B cell (primary cell): ENCODE measurements around the gene ITPKB. TPM values are rescaled to one million over a fixed set of nuclear protein-coding genes. Genes with fewer than 3 reads are reported as not detected.

Experiments used
- ATAC-seq: fragments of 200-7000 bp; cut with Tn5 transposase; one replicate; pipeline ENCODE4 v1.10.0; 2021; ENCODE audit warnings: low read depth, mild to moderate bottlenecking, moderate number of reproducible peaks, moderate library complexity
- CTCF ChIA-PET: fragments of 350-600 bp; sonication (Branson Sonifier 250); formaldehyde crosslinking; loops from one replicate; lab custom pipeline; 2021; ENCODE audit warnings: antibody characterized with exemption, inconsistent platforms; lab: Charles Lee
- POLR2A ChIA-PET: fragments of 350-600 bp; sonication (Branson Sonifier 250); formaldehyde crosslinking; loops from one replicate; lab custom pipeline; 2021; ENCODE audit warnings: antibody characterized with exemption; lab: Charles Lee
- DNase-seq: peaks from one replicate; pipeline ENCODE4 v3.0.0; 2013
- H2AFZ ChIP-seq: 2 replicates; pipeline ENCODE4 v1.6.1; 2012; ENCODE audit warnings: mild to moderate bottlenecking, low read depth, low read length; ENCODE audit not compliant: insufficient read depth, poor library complexity, severe bottlenecking
- H3K27ac ChIP-seq, 2 donors: 1 replicate in 1 of 2; 2 replicates in 1 of 2; pipeline ENCODE4 v1.5.1; 2012 to 2013; ENCODE audit warnings: low read length in 2 of 2, mild to moderate bottlenecking in 2 of 2, moderate library complexity in 1 of 2
- H3K27me3 ChIP-seq, 4 experiments: fragments of 200-600 bp in 1 of 4; sonication (generic) in 1 of 4; replicated peaks in 1 of 4; 1 replicate in 2 of 4; 2 replicates in 2 of 4; pipeline versions ENCODE4 v1.6.1 to v1.7.0; 2013 to 2016; ENCODE audit warnings: low read length in 3 of 4, mild to moderate bottlenecking in 2 of 4, mixed read lengths in 1 of 4, moderate library complexity in 1 of 4; ENCODE audit not compliant: insufficient read depth in 4 of 4, control insufficient read depth in 3 of 4; ENCODE audit errors: control extremely low read depth in 1 of 4
- H3K36me3 ChIP-seq, 2 experiments: replicated peaks in 1 of 2; 1 replicate in 1 of 2; 2 replicates in 1 of 2; pipeline versions ENCODE4 v1.6.1 to v1.7.1; 2013; ENCODE audit warnings: low read length in 1 of 2; ENCODE audit not compliant: insufficient read depth in 2 of 2, control insufficient read depth in 1 of 2; ENCODE audit errors: control extremely low read depth in 1 of 2, extremely low read depth in 1 of 2
- H3K4me1 ChIP-seq, 2 donors: fragments of 200-600 bp in 1 of 2; sonication (generic) in 1 of 2; 1 replicate in 1 of 2; 2 replicates in 1 of 2; pipeline versions ENCODE4 v1.5.1 to v1.6.1; 2013 to 2017; ENCODE audit warnings: low read length in 2 of 2; ENCODE audit not compliant: control insufficient read depth in 2 of 2, insufficient read depth in 2 of 2
- H3K4me2 ChIP-seq: replicated peaks from 2 replicates; pipeline ENCODE3; 2012; ENCODE audit warnings: mild to moderate bottlenecking, low read depth, low read length; ENCODE audit not compliant: poor library complexity, severe bottlenecking
- H3K4me3 ChIP-seq, 5 experiments: fragments of 200-600 bp in 1 of 5; sonication (generic) in 1 of 5; 1 replicate in 3 of 5; 2 replicates in 2 of 5; pipeline versions ENCODE4 v1.5.1 to v1.7.0; 2011 to 2016; ENCODE audit warnings: low read length in 4 of 5, mild to moderate bottlenecking in 4 of 5, low read depth in 2 of 5, control low read depth in 1 of 5, moderate library complexity in 1 of 5; ENCODE audit not compliant: insufficient read depth in 1 of 5; ENCODE audit errors: control extremely low read depth in 1 of 5, extremely low read depth in 1 of 5
- H3K79me2 ChIP-seq: fragments of 200-600 bp; sonication (generic); one replicate; pipeline ENCODE4 v1.6.0; 2016; ENCODE audit warnings: low read length; ENCODE audit not compliant: control insufficient read depth, insufficient read depth
- H3K9ac ChIP-seq: fragments of 200-600 bp; sonication (generic); 2 replicates; pipeline ENCODE4 v1.6.1; 2017; ENCODE audit warnings: mild to moderate bottlenecking, low read length, moderate library complexity
- H3K9me3 ChIP-seq, 3 donors: one replicate each; pipeline versions ENCODE4 v1.6.1 to v1.7.1; 2013; ENCODE audit warnings: low read length in 2 of 3; ENCODE audit not compliant: control insufficient read depth in 2 of 3, insufficient read depth in 1 of 3; ENCODE audit errors: control extremely low read depth in 1 of 3
- H4K20me1 ChIP-seq: 2 replicates; pipeline ENCODE4 v1.6.0; 2012; ENCODE audit warnings: mild to moderate bottlenecking, low read length; ENCODE audit not compliant: insufficient read depth, control insufficient read depth, poor library complexity, severe bottlenecking
- H3K27ac Mint-ChIP-seq: one replicate; pipeline ENCODE4 v1.8.0; 2021; ENCODE audit warnings: mixed read lengths
- H3K27me3 Mint-ChIP-seq: one replicate; pipeline ENCODE4 v1.8.0; 2021; ENCODE audit warnings: mixed read lengths
- H3K4me1 Mint-ChIP-seq: one replicate; pipeline ENCODE4 v1.8.0; 2021; ENCODE audit warnings: mixed read lengths
- H3K4me3 Mint-ChIP-seq: one replicate; pipeline ENCODE4 v1.8.0; 2021; ENCODE audit warnings: mixed read lengths
- H3K9me3 Mint-ChIP-seq: one replicate; pipeline ENCODE4 v1.8.0; 2022; ENCODE audit warnings: mixed read lengths; ENCODE audit not compliant: insufficient read depth
- EZH2 ChIP-seq: IDR thresholded peaks from 2 replicates; pipeline ENCODE4 v1.6.1; 2012; ENCODE audit warnings: borderline replicate concordance, low read depth, mild to moderate bottlenecking, moderate library complexity, low read length; ENCODE audit not compliant: insufficient read depth, poor library complexity, severe bottlenecking
- WGBS: methylation state at CpG from one replicate; pipeline ENCODE4 v1.1.5; 2013; ENCODE audit warnings: missing lambda C conversion rate; ENCODE audit not compliant: insufficient coverage; 5-methylcytosine and 5-hydroxymethylcytosine counted together
- intact Hi-C: fragments of 100-400 bp; cut with micrococcal nuclease; formaldehyde crosslinking; loops from one replicate; pipeline ENCODE4 v1.10.0; 2022
- polyA plus RNA-seq: library from polyadenylated mRNA; depleted of rRNA; stranded (reverse); fragments of >200 nt; gene quantifications from 2 replicates; pipeline ENCODE4 v1.2.3, GENCODE V29; 2012
- total RNA-seq, 2 donors: library from RNA; stranded (reverse); fragments of 120-200 nt in 1 of 2; gene quantifications; 1 replicate in 1 of 2; 2 replicates in 1 of 2; pipeline versions ENCODE4 v1.2.3 to v1.2.4, GENCODE V29; 2013 to 2022
- TF ChIP-seq, protein P1 (sequence below): fragments of 200-600 bp; IDR thresholded peaks from one replicate; pipeline ENCODE4 v1.8.0; 2022; ENCODE audit warnings: antibody characterized with exemption, mild to moderate bottlenecking

ITPKB gene
- total and polyA plus RNA-seq, 2 donors (not counting 1 experiment from before 2014, with no cell fraction given), result 21.8 to 93.5 TPM

DNA sequence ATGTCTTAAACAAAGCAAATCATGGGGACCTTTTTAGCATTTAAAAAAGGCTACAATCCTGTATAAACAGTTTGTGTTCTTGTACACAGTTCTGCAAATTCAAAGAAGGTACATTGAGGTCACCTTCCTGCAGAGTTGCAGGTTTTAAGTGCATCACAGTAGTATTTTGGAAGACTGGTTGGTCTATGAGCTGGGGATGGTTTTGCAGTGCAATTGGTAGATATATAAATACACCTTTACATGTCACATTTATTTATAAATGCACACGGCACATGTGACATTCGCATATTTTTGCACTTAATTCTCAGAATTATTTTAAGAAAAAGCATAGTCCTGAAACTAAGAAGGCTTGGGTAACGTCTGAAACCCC lies 599 bp upstream of the ITPKB start:
- ChIA-PET POLR2A (interaction anchor here (0.5 to 1.8 kb wide), 6 partner anchors 36 to 113 kb away, joined by 3 to 15 read pairs (median 6); no protein-coding TSS in a partner anchor), CTCF (interaction anchor here (0.7 to 3.1 kb wide), 11 partner anchors 10 to 192 kb away, joined by 3 to 11 read pairs (median 3); no protein-coding TSS in a partner anchor)
- Histone ChIP-seq H3K79me2 (peaks cover 43% of the 10 kb centered on the region), H3K27me3 (no peaks in the 10 kb centered on the region), H4K20me1 (peaks cover 27% of the 10 kb centered on the region), H3K4me2 (peak overlapping the region; percentile 92), H3K4me3 (peak overlapping the region in 4 of 5 experiments; percentile 82 to 97 (median 85)), H2AFZ (no peak overlapping the region), H3K9ac (peak overlapping the region; percentile 91), H3K4me1 (peaks cover 45 to 46% of the 10 kb centered on the region in 2 donors), H3K36me3 (peaks cover 0 to 22% of the 10 kb centered on the region in 2 experiments), H3K9me3 (peaks cover 0 to 3% (median 0%) of the 10 kb centered on the region in 3 donors), H3K27ac (peak overlapping the region; percentile 14 to 78)
- peak overlapping the region; percentile 87 for H3K27ac Mint-ChIP-seq
- peak overlapping the region; percentile 90 for H3K4me3 Mint-ChIP-seq
- no peak for TF ChIP-seq EZH2
- TF ChIP-seq, protein P1, sequence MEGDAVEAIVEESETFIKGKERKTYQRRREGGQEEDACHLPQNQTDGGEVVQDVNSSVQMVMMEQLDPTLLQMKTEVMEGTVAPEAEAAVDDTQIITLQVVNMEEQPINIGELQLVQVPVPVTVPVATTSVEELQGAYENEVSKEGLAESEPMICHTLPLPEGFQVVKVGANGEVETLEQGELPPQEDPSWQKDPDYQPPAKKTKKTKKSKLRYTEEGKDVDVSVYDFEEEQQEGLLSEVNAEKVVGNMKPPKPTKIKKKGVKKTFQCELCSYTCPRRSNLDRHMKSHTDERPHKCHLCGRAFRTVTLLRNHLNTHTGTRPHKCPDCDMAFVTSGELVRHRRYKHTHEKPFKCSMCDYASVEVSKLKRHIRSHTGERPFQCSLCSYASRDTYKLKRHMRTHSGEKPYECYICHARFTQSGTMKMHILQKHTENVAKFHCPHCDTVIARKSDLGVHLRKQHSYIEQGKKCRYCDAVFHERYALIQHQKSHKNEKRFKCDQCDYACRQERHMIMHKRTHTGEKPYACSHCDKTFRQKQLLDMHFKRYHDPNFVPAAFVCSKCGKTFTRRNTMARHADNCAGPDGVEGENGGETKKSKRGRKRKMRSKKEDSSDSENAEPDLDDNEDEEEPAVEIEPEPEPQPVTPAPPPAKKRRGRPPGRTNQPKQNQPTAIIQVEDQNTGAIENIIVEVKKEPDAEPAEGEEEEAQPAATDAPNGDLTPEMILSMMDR, result no peak
- peaks cover 43% of the 10 kb centered on the region for H3K4me1 Mint-ChIP-seq
- intact Hi-C loops, result loop anchor here (1.0 to 10.0 kb wide), 6 partner anchors 37 to 195 kb away; partner anchors contain the start of gene STUM
- H3K27me3 Mint-ChIP-seq, result no peaks in the 10 kb centered on the region
- H3K9me3 Mint-ChIP-seq, result no peaks in the 10 kb centered on the region
- whole genome bisulfite sequencing, result 0% methylated on average over 1 of the region's 3 CpGs
- DNase-seq (no peak), ATAC-seq (no peak)

DNA sequence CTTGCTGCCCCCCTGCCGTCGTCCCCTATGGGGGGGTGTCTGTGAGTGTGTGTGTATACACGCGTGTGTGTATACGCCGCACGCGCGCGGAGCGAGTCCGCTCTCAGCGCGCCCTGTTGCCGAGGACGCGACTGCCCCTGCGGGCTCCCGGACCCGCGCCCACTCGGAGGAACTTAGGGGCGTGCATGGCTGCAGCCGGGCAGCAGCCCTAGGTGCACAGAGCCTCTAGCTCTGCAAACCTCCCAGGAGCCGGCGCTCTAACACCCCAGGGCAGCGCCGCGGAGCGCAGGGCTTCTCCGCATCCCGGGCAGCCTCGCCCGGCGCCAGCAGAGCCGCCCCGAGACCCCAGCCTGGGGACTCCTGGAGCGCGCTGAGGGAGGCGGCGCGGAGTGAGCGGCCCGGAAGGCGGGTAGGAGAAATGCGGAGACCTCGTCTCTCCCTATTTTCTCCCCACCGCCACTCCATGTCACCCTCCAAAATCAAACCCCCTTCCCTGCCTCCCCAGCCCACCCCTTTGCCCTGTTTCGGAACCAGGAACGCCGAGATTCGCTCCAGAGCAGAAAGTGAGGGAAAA lies 574 bp downstream of the ITPKB start:
- CTCF ChIA-PET, result interaction anchor here (0.7 to 3.3 kb wide), 8 partner anchors 8 to 105 kb away, joined by 3 to 15 read pairs (median 5); no protein-coding TSS in a partner anchor
- peaks cover 57% of the 10 kb centered on the region in 2 donors for H3K4me1 ChIP-seq
- under 1% methylated on average over 51 of the region's 52 CpGs for WGBS

More for the DNA sequence above, 574 bp downstream of the ITPKB start:
- H3K36me3 ChIP-seq, result peaks cover 0 to 33% of the 10 kb centered on the region in 2 experiments
- POLR2A ChIA-PET, result interaction anchor here (0.5 to 1.8 kb wide), 6 partner anchors 37 to 91 kb away, joined by 3 to 15 read pairs (median 4); no protein-coding TSS in a partner anchor
- no peaks in the 10 kb centered on the region for H3K27me3 ChIP-seq
- Mint-ChIP-seq H3K27me3 (no peaks in the 10 kb centered on the region), H3K27ac (peak overlapping the region; percentile 89), H3K9me3 (no peaks in the 10 kb centered on the region), H3K4me1 (peaks cover 54% of the 10 kb centered on the region), H3K4me3 (peak overlapping the region; percentile 90)
- peak overlapping the region; percentile 73 to 78 for H3K27ac ChIP-seq
- H3K9me3 ChIP-seq, result peaks cover 0 to 3% (median 0%) of the 10 kb centered on the region in 3 donors
- peak overlapping the region; percentile 91 for H3K9ac ChIP-seq
- intact Hi-C loops, result loop anchor here (2.0 kb wide), 2 partner anchors 36 to 90 kb away; no protein-coding TSS in a partner anchor
- peak overlapping the region; percentile 82 to 97 (median 87) for H3K4me3 ChIP-seq
- ATAC-seq (peak; percentile 21), DNase-seq (peak; percentile 70)
- peaks cover 36% of the 10 kb centered on the region for H4K20me1 ChIP-seq
- TF ChIP-seq, protein P1, result no peak
- TF ChIP-seq EZH2, result no peak
- H3K79me2 ChIP-seq, result peaks cover 55% of the 10 kb centered on the region
- H2AFZ ChIP-seq, result peak overlapping the region; percentile 83
- H3K4me2 ChIP-seq, result peak overlapping the region; percentile 92
